B cell (primary cell): ENCODE results near the gene ACOX3.

ENCODE experiments used
- EZH2 ChIP-seq: IDR thresholded peaks from 2 replicates; pipeline ENCODE4 v1.6.1; 2012; ENCODE audit warnings: borderline replicate concordance, low read depth, mild to moderate bottlenecking, moderate library complexity, low read length; ENCODE audit not compliant: insufficient read depth, poor library complexity, severe bottlenecking
- TF ChIP-seq, protein P1 (sequence below): fragments of 200-600 bp; IDR thresholded peaks from one replicate; pipeline ENCODE4 v1.8.0; 2022; ENCODE audit warnings: antibody characterized with exemption, mild to moderate bottlenecking

DNA sequence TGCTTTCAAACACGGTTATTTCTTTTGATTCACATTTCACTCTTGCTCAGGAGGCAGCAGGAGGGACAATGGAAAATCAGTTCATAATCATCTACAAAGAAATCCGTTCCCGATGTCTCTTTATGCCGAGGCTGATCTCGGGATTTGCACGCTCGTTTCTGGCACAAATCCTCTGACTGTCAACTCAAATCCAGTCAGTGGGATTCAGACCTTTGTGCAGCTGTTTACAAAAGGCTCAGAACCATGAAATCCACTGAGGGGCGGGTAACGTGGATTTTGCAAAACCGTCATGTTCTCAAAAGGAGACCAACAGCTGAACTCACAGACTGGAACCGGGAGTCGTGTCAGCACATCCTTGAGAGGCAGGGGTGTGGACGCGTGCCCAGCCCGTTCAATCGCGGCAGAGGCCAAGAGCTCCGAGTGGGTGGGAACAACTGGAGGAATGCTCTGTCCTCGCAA is 46.4 kb downstream of the ACOX3 start:
- TF ChIP-seq EZH2: no peak
- TF ChIP-seq, protein P1, sequence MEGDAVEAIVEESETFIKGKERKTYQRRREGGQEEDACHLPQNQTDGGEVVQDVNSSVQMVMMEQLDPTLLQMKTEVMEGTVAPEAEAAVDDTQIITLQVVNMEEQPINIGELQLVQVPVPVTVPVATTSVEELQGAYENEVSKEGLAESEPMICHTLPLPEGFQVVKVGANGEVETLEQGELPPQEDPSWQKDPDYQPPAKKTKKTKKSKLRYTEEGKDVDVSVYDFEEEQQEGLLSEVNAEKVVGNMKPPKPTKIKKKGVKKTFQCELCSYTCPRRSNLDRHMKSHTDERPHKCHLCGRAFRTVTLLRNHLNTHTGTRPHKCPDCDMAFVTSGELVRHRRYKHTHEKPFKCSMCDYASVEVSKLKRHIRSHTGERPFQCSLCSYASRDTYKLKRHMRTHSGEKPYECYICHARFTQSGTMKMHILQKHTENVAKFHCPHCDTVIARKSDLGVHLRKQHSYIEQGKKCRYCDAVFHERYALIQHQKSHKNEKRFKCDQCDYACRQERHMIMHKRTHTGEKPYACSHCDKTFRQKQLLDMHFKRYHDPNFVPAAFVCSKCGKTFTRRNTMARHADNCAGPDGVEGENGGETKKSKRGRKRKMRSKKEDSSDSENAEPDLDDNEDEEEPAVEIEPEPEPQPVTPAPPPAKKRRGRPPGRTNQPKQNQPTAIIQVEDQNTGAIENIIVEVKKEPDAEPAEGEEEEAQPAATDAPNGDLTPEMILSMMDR: no peak
